SU-DHL-6 (cell line): Measurements from ENCODE around the gene MAN2A2.

Experiments
- EZH2phosphoT487 ChIP-seq: fragments of 200-600 bp; sonication (generic), shearing (Covaris generic); conservative IDR thresholded peaks from 2 replicates; pipeline ENCODE4 v1.6.1; 2018; ENCODE audit warnings: mild to moderate bottlenecking, antibody characterized with exemption, low read length, moderate library complexity, mixed read lengths
- TF ChIP-seq, protein P1 (sequence below): fragments of 200-600 bp; sonication (generic); IDR thresholded peaks from one replicate; pipeline ENCODE4 v1.5.1; 2017; ENCODE audit warnings: antibody characterized with exemption, mild to moderate bottlenecking, low read length, moderate library complexity; ENCODE audit not compliant: insufficient read depth, poor library complexity, severe bottlenecking

DNA sequence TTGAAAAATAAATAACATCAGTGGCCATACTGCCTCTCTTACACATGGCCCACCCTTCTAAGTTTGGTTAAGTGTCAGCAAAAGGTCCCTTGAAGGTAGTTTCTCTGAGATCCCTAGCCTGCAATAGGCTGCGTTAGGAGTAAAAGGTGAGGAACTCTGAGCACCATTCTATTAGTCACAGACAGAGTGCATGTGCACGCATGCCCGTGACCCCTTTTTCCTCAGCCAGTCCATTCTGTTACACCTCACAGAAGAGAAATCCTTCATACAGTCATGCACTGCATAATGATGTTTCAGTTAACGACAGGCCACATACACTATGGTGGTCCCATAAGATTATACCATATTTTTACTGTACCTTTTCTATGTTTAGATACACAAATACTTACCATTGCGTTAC is 64.1 kb downstream of the MAN2A2 start:
- TF ChIP-seq, protein P1, sequence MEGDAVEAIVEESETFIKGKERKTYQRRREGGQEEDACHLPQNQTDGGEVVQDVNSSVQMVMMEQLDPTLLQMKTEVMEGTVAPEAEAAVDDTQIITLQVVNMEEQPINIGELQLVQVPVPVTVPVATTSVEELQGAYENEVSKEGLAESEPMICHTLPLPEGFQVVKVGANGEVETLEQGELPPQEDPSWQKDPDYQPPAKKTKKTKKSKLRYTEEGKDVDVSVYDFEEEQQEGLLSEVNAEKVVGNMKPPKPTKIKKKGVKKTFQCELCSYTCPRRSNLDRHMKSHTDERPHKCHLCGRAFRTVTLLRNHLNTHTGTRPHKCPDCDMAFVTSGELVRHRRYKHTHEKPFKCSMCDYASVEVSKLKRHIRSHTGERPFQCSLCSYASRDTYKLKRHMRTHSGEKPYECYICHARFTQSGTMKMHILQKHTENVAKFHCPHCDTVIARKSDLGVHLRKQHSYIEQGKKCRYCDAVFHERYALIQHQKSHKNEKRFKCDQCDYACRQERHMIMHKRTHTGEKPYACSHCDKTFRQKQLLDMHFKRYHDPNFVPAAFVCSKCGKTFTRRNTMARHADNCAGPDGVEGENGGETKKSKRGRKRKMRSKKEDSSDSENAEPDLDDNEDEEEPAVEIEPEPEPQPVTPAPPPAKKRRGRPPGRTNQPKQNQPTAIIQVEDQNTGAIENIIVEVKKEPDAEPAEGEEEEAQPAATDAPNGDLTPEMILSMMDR, result no peak
- TF ChIP-seq EZH2phosphoT487, result no peak
